ENCODE measurements around the gene PHF13. TPM values are rescaled to one million over a fixed set of nuclear protein-coding genes. Genes with fewer than 3 reads are reported as not detected.

Gene PHF13
- total and polyA plus RNA-seq, 2 of the 4 experiments (the other 2 are of a cell fraction), result 7.3 to 9.8 TPM

DNA sequence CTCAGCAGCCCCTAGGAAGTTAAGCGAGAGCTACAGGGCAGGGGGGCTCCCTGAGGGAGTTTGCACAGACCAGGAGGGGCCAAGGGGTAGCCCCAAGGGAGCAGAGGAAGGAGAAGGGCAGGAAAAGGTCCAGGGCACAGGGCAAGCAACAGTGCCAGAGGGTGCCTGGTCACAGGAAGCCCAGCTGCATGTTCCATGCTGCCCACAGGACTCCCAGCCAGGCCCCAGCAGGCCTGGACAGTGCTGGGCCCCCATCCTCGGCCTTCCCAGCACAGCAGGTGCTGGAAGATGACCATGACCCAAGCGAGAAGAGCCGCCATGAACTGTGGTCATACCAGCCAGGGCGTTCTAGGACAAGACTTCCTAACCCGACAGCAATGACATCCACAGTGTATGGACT, 21.9 kb upstream of the PHF13 start:
- POLR2A ChIA-PET (ENCODE audit: unreplicated experiment), result no interaction called here
- H3K27me3 ChIP-seq (ENCODE audit: control insufficient read depth, insufficient read depth, low read length), result no peaks in the 10 kb centered on the region
- ATAC-seq (ENCODE audit: low read depth), result no peak
- WGBS, 2 experiments (ENCODE audit: extremely low coverage in 2 of 2, insufficient read length in 1 of 2), result 96% methylated on average over 6 of the region's 6 CpGs; no CpG with 5 or more reads in 1 of the 2 experiments
- H3K27ac ChIP-seq (ENCODE audit: insufficient read depth, low read length), result no peak overlapping the region
- no peak overlapping the region for H4K5ac ChIP-seq (ENCODE audit: low read depth, low read length)
- H2BK120ac ChIP-seq (ENCODE audit: low read depth, low read length), result no peak overlapping the region
- no peak overlapping the region for H2BK5ac ChIP-seq (ENCODE audit: low read depth, low read length, poor library complexity, severe bottlenecking)
- no peak overlapping the region for H2BK20ac ChIP-seq (ENCODE audit: low read depth, low read length)
- in situ Hi-C loops (cut with MboI; ENCODE audit: low sequenced_read_pairs), result no loop called here
- no peak overlapping the region for H3K4me3 ChIP-seq (ENCODE audit: insufficient read depth, low read depth, low read length)
- H3K4me2 ChIP-seq (ENCODE audit: low read depth, low read length), result no peak overlapping the region
- H3K23ac ChIP-seq (ENCODE audit: low read depth, low read length), result no peak overlapping the region
- H3K9ac ChIP-seq (ENCODE audit: low read depth, low read length), result no peak overlapping the region
- no peak overlapping the region for H4K91ac ChIP-seq (ENCODE audit: insufficient read depth, low read depth, low read length)
- H3K56ac ChIP-seq (ENCODE audit: extremely low read depth, insufficient read depth, low read length), result no peak overlapping the region
- TF ChIP-seq MAFK (IDR thresholded peaks at IDR 0.05; ENCODE audit: low read depth, low read length) (no peak), CHD1 (IDR thresholded peaks at IDR 0.05; ENCODE audit: low read depth, low read length) (no peak), RAD21 (IDR thresholded peaks at IDR 0.05; ENCODE audit: low read length) (no peak), CTCF (conservative IDR thresholded peaks at IDR 0.05; ENCODE audit: low read depth, low read length) (no peak), NFE2L2 (IDR thresholded peaks at IDR 0.05; ENCODE audit: low read depth, low read length) (no peak), SMC3 (IDR thresholded peaks at IDR 0.05; ENCODE audit: low read depth, low read length) (no peak), RFX5 (IDR thresholded peaks at IDR 0.05; ENCODE audit: low read depth, low read length) (no peak), ELK1 (IDR thresholded peaks at IDR 0.05; ENCODE audit: borderline replicate concordance, low read depth, low read length) (no peak), MAZ (IDR thresholded peaks at IDR 0.05; ENCODE audit: borderline replicate concordance, low read depth, low read length) (no peak), RCOR1 (IDR thresholded peaks at IDR 0.05; ENCODE audit: insufficient replicate concordance, low read length) (no peak)
- H2AK5ac ChIP-seq (ENCODE audit: low read depth, low read length), result no peak overlapping the region
- no peak overlapping the region for H3K18ac ChIP-seq (ENCODE audit: low read depth, low read length)
- no peaks in the 10 kb centered on the region for H3K9me1 ChIP-seq (ENCODE audit: insufficient read depth, low read length)
- peaks cover 8 to 73% of the 10 kb centered on the region in 2 experiments for H3K79me1 ChIP-seq (ENCODE audit: low read depth in 1 of 2, low read length in 2 of 2)
- H4K8ac ChIP-seq (ENCODE audit: low read depth in 2 of 2, low read length in 2 of 2), result no peak overlapping the region
- H4K20me1 ChIP-seq (ENCODE audit: insufficient read depth, low read length), result peaks cover 74% of the 10 kb centered on the region
- H3K4ac ChIP-seq (ENCODE audit: low read depth, low read length), result no peak overlapping the region
- no peak overlapping the region for H2BK15ac ChIP-seq (ENCODE audit: low read depth, low read length)
- no peak overlapping the region for H2AK9ac ChIP-seq (replicated peaks; ENCODE audit: low read depth, low read length, poor library complexity)
- CTCF ChIA-PET, result no interaction called here
- no peaks in the 10 kb centered on the region; the same call in 1 of the 2 replicates for H3K4me1 ChIP-seq (ENCODE audit: control insufficient read depth, insufficient read depth, low read length)
- BruUV-seq (replicated peaks), result no TSS peak
- dilution Hi-C loops (cut with HindIII; ENCODE audit: low sequenced_read_pairs, unreplicated experiment), result no loop called here
- no peak for DNase-seq
- no peak overlapping the region for H3K14ac ChIP-seq (replicated peaks; ENCODE audit: low read depth, low read length)
- H2AFZ ChIP-seq (replicated peaks; ENCODE audit: low read length, poor library complexity), result no peak overlapping the region
- intact Hi-C loops (cut with micrococcal nuclease), result no loop called here
- H3K9me3 ChIP-seq (ENCODE audit: control insufficient read depth, insufficient read depth, low read length), result no peaks in the 10 kb centered on the region
- H3K36me3 ChIP-seq (ENCODE audit: control insufficient read depth, insufficient read depth, low read length), result peaks cover 89% of the 10 kb centered on the region
